GM12892 (cell line): ENCODE measurements around the gene GOLGA6C.
"Not testable (repeated sequence)": the region's sequence is repeated elsewhere in the genome, so short reads cannot be mapped to it uniquely, and the experiment has no call there.

Source experiments
- DNase-seq: peaks from one replicate; pipeline ENCODE4 v3.0.0; 2011; ENCODE audit not compliant: insufficient read length
- FAIRE-seq: peaks from 2 replicates; lab custom pipeline; 2011; peaks lifted over from hg19 to GRCh38; lab: Jason Lieb, UNC
- POLR2A ChIP-seq: IDR thresholded peaks from 2 replicates; pipeline ENCODE4 v1.6.1; 2011; ENCODE audit warnings: low read depth, low read length, control low read depth
- POLR2AphosphoS5 ChIP-seq: IDR thresholded peaks from 2 replicates; pipeline ENCODE4 v1.6.1; 2011; ENCODE audit warnings: low read depth, low read length, control low read depth
- TAF1 ChIP-seq: IDR thresholded peaks from 2 replicates; pipeline ENCODE4 v1.6.1; 2011; ENCODE audit warnings: low read depth, mild to moderate bottlenecking, control low read depth, low read length, borderline replicate concordance

GOLGA6C gene

GRCh38 chr15:75300026-75300425 is 41.9 kb downstream of the GOLGA6C start:
- FAIRE-seq, DNase-seq: not testable (repeated sequence)

GRCh38 chr15:75302318-75302717 is 44.2 kb downstream of the GOLGA6C start:
- no peak for FAIRE-seq
- DNase-seq = no peak
- TF ChIP-seq POLR2A (no peak), TAF1 (no peak), POLR2AphosphoS5 (no peak)

GRCh38 chr15:75302753-75303152 is 44.6 kb downstream of the GOLGA6C start:
- not testable (repeated sequence) for DNase-seq, FAIRE-seq

- FAIRE-seq (no peak), DNase-seq (no peak)
- TF ChIP-seq TAF1 = no peak
- no peak for TF ChIP-seq POLR2A
- TF ChIP-seq POLR2AphosphoS5 = no peak
Measured at GRCh38 chr15:75306188-75306587, 48.1 kb downstream of the GOLGA6C start.

- TF ChIP-seq TAF1 = no peak
- no peak for TF ChIP-seq POLR2A
- no peak for TF ChIP-seq POLR2AphosphoS5
- FAIRE-seq (no peak), DNase-seq (no peak)
Measured at GRCh38 chr15:75307778-75308390, 49.8 kb downstream of the GOLGA6C start.

GRCh38 chr15:75309711-75310110 is 51.6 kb downstream of the GOLGA6C start:
- DNase-seq (no peak), FAIRE-seq (no peak)
- TF ChIP-seq POLR2AphosphoS5 (no peak), TAF1 (no peak), POLR2A (no peak)

GRCh38 chr15:75312548-75312947 is 54.4 kb downstream of the GOLGA6C start:
- DNase-seq, FAIRE-seq: not testable (repeated sequence)

- TF ChIP-seq POLR2A = no peak
- no peak for TF ChIP-seq TAF1
- no peak for TF ChIP-seq POLR2AphosphoS5
- FAIRE-seq (no peak), DNase-seq (no peak)
Measured at GRCh38 chr15:75313116-75313845, 55.1 kb downstream of the GOLGA6C start.

- TF ChIP-seq TAF1 (no peak), POLR2AphosphoS5 (no peak), POLR2A (no peak)
- DNase-seq = no peak
- no peak for FAIRE-seq
Measured at GRCh38 chr15:75314552-75315290, 56.6 kb downstream of the GOLGA6C start.

- DNase-seq, FAIRE-seq: not testable (repeated sequence)
Measured at GRCh38 chr15:75319231-75319897, 61.2 kb downstream of the GOLGA6C start.
